HG03521 (cell line): ENCODE measurements around the gene UPB1.
A peak's percentile ranks its signal among the peaks of the same experiment; 100 is the strongest.
"Not testable (repeated sequence)": the region's sequence is repeated elsewhere in the genome, so short reads cannot be mapped to it uniquely, and the experiment has no call there.

Source experiments
- ATAC-seq: cut with Tn5 transposase; IDR thresholded peaks from one replicate; pipeline ENCODE4 v1.9.1; 2021; ENCODE audit warnings: mild to moderate bottlenecking, moderate library complexity; ENCODE audit not compliant: unreplicated experiment

UPB1 gene

DNA sequence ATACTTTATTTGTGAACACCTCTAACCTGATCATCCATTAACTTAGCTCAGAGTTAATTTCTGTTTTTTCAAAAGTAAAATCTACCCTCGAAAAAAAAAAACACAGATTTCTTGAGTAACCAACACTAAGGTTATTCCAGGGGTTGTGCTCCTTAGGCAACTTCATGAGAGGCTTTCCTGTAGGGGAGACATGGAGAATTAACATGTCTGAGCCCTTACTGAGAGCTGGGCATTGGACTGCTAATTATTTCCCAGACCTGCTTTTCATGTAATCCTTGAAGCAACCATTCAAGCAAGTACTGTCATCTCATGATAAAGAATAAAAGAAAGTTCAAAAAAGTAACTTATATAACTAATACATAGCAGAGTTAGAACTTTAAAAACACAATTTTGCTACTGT, 13.5 kb upstream of the UPB1 start:
- ATAC-seq, result no peak

DNA sequence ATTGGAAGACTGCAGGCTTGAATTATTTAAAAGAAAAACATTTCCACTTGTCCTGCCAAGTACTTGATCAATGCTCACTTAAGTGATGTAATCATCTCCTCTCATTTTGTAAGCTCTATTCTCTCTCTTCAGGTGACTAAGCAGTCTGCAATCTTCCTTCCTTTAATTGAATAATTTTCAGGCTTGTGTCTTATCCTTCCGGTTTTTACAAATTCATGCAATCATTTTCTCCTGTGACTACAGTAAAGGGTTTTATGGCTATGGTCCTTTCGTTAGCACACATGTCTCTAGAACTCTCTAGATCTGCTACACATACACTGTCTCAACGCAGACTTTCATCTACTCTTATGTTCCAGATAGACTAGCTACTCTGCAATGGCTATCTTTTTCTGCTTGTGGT, 12.6 kb upstream of the UPB1 start:
- no peak for ATAC-seq

DNA sequence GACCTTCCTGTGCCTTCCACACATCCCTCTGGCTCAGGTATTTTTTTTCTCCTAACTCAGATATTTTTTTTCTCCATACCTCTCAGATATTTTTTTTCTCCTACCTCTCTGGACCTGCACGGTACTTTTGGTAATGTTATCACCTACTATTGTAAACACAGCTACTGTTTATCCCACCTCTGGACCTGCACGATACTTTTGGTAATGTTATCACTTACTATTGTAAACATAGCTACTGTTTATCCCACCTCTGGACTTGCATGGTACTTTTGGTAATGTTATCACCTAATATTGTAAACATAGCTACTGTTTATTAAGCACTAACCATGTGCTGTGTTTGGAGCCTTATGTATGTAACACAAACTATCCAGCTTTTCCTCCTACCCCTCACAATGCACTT, 12.1 kb upstream of the UPB1 start:
- no peak for ATAC-seq

GRCh38 chr22:24483976-24484545, 11.1 kb upstream of the UPB1 start:
- ATAC-seq, result no peak

- no peak for ATAC-seq
These were observed 10.0 kb upstream of the UPB1 start for GRCh38 chr22:24485170-24485569.

DNA sequence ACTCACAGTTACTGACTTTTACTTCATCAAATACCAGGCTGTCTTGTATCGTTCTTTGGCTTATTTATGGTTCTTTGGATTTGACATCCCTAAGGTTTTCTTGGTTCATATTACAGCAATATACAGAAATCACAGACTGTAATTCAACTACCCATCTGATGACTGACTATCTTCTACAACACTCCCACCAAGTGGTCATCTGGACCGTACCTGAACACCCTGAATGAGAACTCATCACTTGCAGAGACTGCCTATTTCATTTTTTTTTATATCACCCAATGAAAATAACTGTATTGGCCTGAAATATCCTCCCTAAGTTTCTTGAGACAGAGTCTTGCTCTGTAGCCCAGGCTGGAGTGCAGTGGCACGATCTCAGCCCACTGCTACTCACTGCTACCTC, 9.5 kb upstream of the UPB1 start:
- ATAC-seq, result no peak

DNA sequence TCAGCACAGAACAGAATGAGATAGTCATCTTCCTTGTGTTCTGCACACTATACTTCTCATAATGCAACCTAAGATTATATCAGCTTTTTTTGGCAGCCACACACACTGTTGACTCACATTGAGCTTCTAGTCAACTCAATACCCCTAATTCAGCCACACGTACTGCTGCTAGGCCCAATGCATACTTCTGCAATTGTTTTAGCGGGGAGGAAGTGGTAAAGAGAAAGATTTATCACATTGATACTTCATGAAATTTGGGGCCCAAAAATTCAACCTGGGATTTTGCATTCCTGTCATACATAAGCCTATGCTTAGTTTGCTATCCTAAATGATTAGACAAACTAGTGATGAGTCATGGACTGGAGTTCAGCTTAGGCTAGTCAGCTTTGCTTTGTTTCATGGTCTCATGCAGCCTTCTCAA, 8.6 kb upstream of the UPB1 start:
- ATAC-seq, result no peak

GRCh38 chr22:24489011-24489410, 6.1 kb upstream of the UPB1 start:
- ATAC-seq, result no peak

DNA sequence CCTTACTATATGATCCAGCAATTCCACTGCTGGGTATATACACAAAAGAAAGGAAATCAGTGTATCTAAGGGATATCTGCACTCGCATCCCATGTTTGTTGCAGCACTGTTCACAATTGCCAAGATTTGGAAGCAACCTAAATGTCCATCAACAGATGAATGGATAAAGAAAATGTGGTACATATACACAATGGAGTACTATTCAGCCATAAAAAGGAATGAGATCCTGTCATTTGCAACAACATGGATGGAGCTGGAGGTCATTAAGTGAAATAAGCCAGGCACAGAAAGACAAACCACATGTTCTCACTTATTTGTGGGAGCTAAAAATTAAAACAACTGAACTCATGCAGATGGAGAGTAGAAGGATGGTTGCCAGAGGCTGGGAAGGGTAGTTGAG, 5.7 kb upstream of the UPB1 start:
- ATAC-seq, result not testable (repeated sequence)

- ATAC-seq, result no peak
These were observed 2.7 kb upstream of the UPB1 start for GRCh38 chr22:24492391-24492790.

DNA sequence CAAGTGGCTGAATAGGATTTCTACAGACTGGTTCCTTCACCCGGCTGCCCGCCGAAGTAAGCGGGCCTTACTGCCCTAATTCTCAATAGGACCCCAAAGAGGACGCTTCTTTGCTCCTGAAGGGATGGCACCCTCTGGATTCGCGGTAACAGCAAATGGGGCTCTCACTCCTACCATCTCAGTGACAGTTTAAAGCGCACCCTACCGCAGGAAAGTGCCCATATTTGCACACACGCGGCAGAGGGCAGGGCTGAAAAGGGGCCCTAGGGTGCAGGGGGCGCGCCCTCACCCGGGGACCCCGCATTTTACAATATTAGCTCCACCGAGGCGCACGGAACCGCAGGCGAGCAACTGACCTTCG, 985 bp upstream of the UPB1 start:
- no peak for ATAC-seq

DNA sequence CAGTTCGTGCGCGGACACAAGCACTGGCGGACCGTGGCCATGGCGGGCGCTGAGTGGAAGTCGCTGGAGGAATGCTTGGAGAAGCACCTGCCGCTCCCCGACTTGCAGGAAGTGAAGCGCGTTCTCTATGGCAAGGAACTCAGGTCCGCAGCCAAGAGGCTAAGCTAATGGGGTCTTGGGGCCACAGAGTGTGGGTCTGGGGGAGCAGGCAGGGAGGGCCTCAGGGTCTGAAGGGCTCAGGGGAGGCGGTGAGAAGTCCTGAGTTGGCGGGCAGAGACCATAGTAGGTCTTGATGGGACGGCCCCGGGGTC, 188 bp downstream of the UPB1 start:
- no peak for ATAC-seq

DNA sequence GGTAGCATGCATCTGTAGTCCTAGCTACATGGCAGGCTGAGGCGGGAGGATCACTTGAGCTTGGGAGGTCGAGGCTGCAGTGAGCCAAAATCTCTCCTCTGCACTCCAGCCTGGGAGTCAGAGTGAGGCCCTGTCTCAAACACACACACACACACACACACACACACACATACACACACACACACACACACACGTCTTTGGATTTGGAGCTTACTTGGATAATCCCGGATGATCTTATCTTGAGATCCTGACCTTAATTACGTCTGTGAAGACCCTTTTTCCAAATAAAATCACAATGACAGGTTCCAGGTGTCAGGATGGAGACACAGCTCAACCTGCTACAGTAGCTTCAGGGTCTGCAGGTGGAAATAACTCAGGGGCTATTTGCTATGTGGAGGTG, 1.1 kb downstream of the UPB1 start:
- ATAC-seq, result no peak

DNA sequence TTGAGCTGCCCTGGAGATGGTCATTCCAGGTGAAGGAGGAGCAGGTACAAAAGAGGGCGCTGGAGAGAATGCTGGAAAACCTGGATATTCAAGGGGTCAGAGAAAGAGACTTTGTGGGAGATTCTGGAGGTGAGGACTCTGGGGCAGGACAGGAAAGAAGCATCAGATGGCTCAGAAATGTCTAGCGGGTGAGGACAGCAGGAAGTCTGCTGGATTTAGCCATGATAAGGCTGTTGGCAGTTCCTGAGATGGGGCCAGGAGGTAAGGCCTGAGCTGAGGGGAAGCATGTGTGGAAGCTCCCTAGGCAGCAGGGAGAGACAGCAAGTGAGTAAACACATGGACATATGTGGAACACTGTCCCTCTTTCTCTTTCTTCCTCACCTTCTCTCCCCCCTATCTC, 1.5 kb downstream of the UPB1 start:
- no peak for ATAC-seq

- ATAC-seq, result no peak
These were observed 2.7 kb downstream of the UPB1 start for GRCh38 chr22:24497841-24498258.

DNA sequence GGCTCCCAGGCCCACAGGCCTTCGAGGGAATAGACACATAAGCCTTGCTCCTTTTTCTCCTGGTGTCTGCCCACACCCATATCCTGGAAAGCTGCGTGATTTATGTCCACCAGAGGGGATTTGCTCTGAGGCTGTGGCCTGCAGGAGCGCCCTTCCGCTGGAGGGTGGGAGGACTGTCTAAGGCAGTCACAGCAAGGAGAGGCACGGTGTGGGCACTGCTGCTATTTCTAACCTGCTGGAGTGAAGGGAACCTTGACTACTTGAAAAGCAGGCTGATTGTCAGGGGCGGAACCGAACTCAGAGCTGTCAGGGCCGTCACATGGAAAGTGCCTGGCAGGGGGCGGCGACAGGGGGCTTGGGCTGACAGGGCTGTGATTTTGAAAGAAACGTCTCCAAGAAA, 3.7 kb downstream of the UPB1 start:
- ATAC-seq, result no peak

DNA sequence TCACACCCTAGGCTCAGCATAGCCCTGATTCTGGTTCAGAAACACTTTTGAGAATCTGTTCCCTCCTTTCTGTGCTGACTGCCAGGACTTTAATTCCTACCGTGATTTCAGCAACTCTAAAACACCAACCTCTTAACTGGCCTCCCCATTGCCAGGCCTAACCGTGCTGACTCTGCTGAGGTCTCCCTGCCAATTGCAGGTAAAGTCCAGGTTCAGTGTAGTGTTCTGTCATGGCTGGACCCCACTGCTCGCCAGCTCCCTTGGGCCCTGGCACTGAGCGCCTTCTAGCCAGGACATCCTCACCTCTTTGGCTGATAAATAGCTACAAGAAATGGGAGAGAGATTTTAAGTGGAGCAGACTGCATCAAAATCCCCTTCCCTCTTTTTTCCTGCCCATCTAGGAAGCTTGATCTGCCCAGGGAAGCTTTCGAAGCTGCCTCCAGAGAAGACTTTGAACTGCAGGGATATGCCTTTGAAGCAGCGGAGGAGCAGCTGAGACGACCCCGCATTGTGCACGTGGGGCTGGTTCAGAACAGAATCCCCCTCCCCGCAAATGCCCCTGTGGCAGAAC, 4.7 kb downstream of the UPB1 start:
- ATAC-seq, result no peak

DNA sequence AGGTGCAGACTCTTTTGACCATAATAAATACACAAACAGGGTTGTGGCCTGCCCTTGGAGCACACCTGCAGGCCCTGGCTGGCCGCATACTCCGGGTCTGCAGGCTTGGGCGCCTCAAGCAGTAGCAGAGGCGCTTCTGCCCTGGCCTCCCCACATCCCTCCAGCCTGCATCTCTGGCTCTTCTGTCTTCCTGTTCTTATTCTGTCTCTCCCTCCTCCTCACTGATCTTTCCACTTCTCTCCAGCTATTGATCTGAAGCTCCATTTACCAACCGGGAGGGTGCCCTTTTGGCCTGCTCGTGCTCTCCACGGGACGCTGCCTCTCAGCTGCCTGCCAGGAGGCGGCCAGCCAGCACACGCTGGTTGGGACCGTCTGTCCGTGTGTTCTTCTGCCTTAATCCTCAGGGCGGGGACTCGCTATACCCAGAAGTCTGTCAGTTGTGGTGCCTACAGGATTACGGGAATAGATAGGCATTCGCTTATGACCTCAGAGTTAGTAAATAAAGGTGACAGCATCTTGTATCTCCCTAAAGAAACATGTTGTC, 5.2 kb downstream of the UPB1 start:
- no peak for ATAC-seq

GRCh38 chr22:24501301-24502005, 6.3 kb downstream of the UPB1 start:
- ATAC-seq, result no peak

DNA sequence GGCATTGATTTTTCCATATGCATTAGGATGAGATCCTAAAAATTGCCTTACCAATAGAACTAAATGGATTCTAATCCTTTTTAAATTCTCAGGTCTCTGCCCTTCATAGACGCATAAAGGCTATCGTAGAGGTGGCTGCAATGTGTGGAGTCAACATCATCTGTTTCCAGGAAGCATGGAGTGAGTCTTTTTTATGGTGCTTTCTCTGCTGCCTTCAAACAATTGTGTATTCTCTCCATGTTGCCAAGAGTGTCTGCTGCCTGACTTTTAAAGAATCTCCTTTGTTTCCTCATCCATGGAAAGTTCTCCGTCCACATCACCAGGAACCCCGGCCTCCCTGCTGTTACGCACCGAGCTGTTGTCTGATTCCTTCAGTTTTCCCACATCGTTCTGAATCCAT, 6.9 kb downstream of the UPB1 start:
- ATAC-seq, result no peak

DNA sequence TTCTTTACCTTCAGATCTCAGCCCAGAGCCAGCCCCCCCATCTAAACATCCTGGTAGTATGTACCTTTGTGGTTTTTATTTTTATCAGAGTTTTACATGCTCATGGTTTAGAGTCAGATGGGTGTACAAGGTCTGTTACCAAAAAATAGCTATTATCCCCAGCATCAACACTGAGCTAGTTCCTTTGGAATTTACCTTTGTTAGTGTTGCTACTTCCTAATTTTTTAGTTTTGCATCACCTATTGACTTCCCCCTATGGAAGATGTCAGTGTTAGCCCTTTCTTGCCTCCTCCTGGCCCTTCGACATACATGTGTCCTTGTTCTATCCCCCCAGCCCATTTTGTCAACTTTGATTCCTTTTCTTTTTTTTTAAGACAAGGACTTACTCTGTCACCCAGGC, 7.4 kb downstream of the UPB1 start:
- no peak for ATAC-seq

DNA sequence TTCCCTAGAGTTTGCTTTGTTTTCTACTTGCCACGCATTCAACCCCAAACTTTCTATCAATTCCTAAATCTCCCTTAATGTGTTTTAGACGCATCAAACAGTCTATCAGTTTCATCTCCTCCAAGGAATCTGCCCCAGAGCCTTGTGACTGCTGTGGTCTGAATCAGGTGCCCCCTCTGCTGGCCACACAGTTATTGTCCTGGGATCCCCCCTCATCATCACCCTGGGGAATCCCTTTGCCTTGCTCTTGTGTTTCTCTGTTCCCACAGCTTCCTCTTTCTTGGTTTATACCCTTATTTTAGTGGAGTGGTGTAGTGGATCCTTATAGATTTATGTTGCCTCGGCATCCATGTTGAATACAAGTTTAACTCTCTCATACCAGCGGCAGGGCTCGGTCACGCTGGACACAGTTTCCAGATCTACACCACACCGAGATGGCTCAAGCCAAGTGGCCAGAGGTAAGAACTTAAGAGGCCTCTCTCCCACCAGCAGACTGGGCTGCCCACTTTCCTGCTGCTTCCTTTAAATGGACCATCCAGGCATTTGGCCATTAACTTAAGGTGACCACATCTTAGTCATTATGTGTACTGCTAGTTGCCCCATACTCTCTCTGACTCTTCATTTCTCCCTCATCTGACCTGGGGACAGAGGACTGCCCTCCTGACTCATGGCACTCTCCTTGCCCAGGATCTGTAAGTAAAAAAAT, 8.2 kb downstream of the UPB1 start:
- ATAC-seq, result peak; percentile 38
